ENCODE measurements around the gene ADPRHL1.
A peak's percentile ranks its signal among the peaks of the same experiment; 100 is the strongest.

- TF ChIP-seq, protein P1, sequence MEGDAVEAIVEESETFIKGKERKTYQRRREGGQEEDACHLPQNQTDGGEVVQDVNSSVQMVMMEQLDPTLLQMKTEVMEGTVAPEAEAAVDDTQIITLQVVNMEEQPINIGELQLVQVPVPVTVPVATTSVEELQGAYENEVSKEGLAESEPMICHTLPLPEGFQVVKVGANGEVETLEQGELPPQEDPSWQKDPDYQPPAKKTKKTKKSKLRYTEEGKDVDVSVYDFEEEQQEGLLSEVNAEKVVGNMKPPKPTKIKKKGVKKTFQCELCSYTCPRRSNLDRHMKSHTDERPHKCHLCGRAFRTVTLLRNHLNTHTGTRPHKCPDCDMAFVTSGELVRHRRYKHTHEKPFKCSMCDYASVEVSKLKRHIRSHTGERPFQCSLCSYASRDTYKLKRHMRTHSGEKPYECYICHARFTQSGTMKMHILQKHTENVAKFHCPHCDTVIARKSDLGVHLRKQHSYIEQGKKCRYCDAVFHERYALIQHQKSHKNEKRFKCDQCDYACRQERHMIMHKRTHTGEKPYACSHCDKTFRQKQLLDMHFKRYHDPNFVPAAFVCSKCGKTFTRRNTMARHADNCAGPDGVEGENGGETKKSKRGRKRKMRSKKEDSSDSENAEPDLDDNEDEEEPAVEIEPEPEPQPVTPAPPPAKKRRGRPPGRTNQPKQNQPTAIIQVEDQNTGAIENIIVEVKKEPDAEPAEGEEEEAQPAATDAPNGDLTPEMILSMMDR (IDR thresholded peaks at IDR 0.05; ENCODE audit: low read depth, low read length, missing input control): no peak
- no peak for TF ChIP-seq SP1 (IDR thresholded peaks at IDR 0.05)
- TF ChIP-seq, protein P2, sequence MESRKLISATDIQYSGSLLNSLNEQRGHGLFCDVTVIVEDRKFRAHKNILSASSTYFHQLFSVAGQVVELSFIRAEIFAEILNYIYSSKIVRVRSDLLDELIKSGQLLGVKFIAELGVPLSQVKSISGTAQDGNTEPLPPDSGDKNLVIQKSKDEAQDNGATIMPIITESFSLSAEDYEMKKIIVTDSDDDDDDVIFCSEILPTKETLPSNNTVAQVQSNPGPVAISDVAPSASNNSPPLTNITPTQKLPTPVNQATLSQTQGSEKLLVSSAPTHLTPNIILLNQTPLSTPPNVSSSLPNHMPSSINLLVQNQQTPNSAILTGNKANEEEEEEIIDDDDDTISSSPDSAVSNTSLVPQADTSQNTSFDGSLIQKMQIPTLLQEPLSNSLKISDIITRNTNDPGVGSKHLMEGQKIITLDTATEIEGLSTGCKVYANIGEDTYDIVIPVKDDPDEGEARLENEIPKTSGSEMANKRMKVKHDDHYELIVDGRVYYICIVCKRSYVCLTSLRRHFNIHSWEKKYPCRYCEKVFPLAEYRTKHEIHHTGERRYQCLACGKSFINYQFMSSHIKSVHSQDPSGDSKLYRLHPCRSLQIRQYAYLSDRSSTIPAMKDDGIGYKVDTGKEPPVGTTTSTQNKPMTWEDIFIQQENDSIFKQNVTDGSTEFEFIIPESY (IDR thresholded peaks at IDR 0.05): no peak
- no peak for TF ChIP-seq TAF1 (conservative IDR thresholded peaks at IDR 0.05)
- TF ChIP-seq GABPA (IDR thresholded peaks at IDR 0.05 in 1 of 2, conservative IDR thresholded peaks at IDR 0.05 in 1 of 2): peak; percentile 77 to 84
- TF ChIP-seq HNF4A (conservative IDR thresholded peaks at IDR 0.05): no peak
- TF ChIP-seq YY1 (IDR thresholded peaks at IDR 0.05): no peak
- TF ChIP-seq JUND (IDR thresholded peaks at IDR 0.05): no peak
- no peak for TF ChIP-seq RAD21 (IDR thresholded peaks at IDR 0.05)
- TF ChIP-seq, protein P3, sequence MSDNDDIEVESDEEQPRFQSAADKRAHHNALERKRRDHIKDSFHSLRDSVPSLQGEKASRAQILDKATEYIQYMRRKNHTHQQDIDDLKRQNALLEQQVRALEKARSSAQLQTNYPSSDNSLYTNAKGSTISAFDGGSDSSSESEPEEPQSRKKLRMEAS (IDR thresholded peaks at IDR 0.05): no peak
- no peak for TF ChIP-seq REST (IDR thresholded peaks at IDR 0.05)
- TF ChIP-seq, protein P4, sequence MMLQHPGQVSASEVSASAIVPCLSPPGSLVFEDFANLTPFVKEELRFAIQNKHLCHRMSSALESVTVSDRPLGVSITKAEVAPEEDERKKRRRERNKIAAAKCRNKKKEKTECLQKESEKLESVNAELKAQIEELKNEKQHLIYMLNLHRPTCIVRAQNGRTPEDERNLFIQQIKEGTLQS (IDR thresholded peaks at IDR 0.05): no peak
Measured at GRCh38 chr13:113448885-113449692, 4.2 kb downstream of the ADPRHL1 start.
